Stimulated activated CD8-positive, alpha-beta memory T cell treated with anti-CD3 and anti-CD28 coated beads, Interleukin-4, amount 100 ng/mL, for 4 hours (primary cell): ENCODE measurements around the gene HAUS6.
"Not testable (repeated sequence)": the region's sequence is repeated elsewhere in the genome, so short reads cannot be mapped to it uniquely, and the experiment has no call there.

ENCODE experiments used
- DNase-seq, 2 donors: peaks; one replicate each; pipeline ENCODE4 v3.0.0-alpha.2; 2020; ENCODE audit warnings: low read depth in 2 of 2, low spot score in 1 of 2

HAUS6 gene, protein sequence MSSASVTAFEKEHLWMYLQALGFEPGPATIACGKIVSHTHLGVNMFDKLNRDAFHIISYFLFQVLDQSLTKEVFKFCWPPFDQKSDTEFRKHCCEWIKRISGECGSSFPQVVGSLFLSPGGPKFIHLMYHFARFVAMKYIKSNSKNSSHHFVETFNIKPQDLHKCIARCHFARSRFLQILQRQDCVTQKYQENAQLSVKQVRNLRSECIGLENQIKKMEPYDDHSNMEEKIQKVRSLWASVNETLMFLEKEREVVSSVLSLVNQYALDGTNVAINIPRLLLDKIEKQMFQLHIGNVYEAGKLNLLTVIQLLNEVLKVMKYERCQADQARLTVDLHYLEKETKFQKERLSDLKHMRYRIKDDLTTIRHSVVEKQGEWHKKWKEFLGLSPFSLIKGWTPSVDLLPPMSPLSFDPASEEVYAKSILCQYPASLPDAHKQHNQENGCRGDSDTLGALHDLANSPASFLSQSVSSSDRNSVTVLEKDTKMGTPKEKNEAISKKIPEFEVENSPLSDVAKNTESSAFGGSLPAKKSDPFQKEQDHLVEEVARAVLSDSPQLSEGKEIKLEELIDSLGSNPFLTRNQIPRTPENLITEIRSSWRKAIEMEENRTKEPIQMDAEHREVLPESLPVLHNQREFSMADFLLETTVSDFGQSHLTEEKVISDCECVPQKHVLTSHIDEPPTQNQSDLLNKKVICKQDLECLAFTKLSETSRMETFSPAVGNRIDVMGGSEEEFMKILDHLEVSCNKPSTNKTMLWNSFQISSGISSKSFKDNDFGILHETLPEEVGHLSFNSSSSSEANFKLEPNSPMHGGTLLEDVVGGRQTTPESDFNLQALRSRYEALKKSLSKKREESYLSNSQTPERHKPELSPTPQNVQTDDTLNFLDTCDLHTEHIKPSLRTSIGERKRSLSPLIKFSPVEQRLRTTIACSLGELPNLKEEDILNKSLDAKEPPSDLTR

DNA sequence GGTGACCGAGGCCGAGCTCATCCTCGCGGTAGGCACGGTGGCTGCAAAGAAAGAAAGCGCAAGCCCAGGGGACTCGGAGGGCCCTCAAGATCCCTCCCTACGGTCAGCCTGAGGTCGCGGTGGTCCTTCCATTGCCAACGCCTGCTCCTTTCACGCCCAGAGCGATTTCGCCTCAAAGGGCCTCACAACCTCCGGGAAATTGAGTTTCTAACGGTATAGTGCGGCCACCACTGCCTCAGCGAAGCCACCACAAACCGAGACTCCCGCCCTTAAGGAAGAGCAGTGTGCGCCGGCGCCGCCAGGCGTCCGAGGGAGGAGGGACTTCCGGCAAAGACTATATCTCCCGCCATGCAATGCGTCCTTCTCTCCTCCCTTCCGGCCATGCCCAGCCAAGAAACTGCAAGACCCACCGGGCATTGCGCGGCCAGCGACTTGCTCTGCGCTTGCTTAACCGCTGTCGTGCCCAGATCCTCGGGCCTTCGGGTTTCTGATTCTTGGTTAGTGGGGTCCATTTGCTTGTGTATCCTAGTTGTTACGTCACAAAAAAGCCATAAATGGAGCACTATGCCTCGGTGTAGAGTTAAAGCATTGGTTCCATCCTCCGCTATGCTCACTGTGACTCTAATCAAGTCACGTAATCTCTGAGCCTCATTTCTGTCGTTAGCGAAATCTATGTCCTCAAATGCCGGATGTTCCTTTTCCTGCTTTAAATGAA, at the start of gene HAUS6:
HAUS6 (minus strand) TSS at position 274 of the 715 bp plus-strand sequence; CDS start at position 21, 253 bp downstream.
- peak; percentile 56 to 88 for DNase-seq

DNA sequence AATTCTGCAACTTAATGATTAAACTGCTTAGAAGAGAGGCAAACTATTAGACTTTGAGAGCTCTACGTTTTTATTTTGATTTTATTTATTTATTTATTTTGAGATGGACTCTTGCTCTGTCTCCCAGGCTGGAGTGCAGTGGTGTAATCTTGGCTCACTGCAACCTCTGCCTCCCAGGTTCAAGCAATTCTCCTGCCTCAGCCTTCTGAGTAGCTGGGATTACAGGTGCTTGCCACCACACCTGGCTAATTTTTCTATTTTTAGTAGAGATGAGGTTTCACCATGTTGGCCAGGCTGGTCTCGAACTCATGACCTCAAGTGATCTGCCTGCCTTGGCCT, 49.4 kb upstream of the HAUS6 start:
- not testable (repeated sequence) for DNase-seq

DNA sequence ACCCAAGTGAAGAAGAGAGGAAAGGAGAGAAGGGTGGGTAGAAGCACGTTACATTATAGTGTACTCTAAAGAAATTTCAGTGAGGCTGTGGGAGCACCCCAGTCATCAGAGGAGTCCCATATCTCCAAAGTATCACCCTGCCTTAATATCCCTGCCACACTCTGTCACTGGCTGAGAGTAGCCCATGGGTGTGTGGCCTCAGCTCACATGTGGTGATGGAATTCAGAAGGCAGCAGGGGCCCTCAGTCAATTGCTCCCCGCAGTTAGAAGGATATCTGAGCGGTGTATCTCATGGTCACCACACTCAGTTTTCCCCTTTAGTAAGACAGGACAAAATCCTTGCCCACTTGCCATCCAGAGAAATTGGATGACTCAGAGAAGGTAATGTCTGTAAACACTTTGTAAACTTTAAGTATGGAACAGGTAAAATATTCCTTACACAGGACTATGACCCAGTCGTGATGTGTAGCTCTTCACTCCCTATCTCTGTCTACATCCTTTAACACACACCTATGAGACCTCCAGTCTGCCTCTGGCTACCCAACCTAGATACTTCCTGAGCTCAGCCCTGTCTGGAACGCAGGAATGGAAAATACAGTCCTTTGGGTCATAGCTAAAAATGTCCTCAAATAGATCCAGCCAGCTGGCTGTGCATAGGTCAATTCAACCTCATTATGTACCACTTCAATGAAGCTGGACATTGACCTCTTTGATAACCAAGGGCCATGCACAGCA, 48.9 kb upstream of the HAUS6 start:
- DNase-seq: no peak

DNA sequence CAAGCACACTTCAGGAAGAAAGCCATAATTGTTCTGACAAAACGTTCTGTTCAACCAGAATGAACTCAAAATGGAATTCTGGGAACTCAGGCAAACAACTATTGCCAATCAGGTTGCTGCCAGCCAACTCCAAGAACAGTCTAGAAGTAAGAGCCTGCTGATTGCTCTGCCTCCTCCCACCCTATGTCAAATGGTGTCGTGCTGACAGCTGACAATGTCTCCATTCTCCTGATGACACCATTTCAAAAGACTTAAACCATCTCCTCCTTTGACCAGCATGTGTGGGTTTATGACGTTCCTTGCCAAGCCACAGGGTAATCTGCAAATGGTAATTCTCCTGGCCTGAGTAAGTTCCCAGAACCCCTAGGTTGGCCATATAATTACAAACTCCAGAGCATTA, 46.5 kb upstream of the HAUS6 start:
- DNase-seq: no peak

DNA sequence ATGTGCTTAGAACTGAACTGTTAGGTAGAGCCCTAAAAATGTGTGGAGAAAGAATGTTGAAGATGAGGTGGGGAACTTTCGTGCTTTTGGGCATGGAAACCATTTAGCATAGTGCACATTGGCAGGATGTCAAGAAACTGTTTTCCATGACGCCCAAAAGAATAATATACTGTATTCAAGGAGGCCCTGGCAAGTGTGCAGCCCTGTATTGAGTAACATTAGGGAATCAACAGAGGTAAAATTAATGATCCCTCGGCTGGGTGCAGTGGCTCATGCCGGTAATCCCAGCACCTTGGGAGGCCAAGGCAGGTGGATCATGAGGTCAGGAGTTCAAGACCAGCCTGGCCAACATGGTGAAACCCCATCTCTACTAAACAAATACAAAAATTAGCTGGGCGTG, 45.5 kb upstream of the HAUS6 start:
- no peak for DNase-seq

DNA sequence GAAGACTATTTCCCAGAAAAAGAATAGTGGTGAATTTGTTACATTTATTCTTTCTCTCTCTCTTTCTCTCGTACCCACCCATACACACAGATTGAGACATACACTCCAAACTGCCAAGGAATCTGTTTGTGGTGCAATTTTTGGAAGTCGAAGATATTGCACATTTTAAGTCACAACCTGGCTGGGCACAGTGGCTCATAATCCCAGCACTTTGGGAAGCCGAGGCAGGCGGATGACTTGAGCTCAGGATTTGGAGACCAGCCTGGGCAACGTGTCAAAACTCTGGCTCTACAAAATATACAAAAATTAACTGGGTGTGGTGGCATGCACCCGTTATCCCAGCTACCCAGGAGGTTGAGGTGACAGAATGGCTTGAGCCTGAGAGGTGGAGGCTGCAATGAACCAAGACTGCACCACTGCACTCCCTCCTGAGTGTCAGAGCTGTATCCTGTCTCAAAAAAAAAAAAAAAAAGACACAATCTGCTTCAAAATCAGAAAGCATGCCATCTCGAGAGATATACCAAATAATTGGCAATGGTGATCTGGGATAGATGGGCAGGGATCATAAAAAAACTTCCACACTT, 43.8 kb upstream of the HAUS6 start:
- no peak for DNase-seq

DNA sequence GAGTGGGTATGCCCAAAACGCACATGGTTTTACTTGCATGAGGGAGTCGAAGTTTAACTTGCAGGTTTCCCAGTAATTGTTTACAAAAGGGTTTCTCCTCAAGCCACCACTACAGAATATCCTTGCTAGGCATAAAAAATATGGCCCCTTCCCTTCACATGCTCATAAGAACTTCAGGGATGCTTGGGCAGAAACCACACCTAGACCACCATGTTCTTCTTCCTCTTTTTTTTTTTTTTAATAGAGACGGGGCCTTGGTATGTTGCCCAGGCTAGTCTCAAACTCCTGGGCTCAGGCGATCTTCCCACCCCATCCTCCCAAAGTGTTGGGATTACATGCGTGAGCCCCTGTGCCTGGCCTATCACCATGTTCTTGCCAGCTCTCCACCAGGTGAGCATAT, 43.2 kb upstream of the HAUS6 start:
- no peak for DNase-seq

DNA sequence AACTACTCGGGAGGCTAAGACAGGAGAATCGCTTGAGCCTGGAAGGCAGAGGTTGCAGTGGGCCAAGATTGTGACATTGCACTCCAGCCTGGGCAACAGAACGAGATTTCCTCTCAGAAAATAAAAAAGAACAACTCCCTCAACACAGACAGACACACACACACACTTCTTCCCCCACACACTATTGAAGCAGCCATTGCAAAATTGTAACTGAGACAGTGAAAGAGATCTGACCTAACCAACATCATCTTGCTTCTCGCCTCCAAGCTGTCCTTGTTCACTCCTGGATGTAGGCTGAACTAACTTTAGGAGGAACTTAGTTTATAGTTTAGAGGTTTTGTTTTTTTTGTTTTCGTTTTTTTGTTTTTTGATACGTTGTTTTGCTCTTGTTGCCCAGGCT, 37.6 kb upstream of the HAUS6 start:
- no peak for DNase-seq

DNA sequence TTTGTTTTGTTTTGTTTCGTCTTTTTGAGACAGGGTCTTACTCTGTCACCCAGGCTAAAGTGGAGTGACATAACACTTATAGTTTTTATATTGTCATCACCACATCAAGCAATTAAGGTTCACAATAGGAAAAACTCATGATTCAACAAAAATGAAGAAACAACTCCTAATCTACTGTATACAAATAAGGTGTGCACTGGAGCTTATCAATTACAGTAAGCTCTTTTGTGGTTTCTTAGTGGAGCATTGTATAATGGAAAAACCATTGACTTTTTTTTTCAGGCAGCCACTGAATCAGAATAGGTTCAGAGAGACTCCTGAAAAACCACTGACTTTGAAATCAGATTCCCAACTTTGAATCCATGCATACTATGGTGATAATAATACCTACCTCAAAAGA, 35.4 kb upstream of the HAUS6 start:
- no peak for DNase-seq

DNA sequence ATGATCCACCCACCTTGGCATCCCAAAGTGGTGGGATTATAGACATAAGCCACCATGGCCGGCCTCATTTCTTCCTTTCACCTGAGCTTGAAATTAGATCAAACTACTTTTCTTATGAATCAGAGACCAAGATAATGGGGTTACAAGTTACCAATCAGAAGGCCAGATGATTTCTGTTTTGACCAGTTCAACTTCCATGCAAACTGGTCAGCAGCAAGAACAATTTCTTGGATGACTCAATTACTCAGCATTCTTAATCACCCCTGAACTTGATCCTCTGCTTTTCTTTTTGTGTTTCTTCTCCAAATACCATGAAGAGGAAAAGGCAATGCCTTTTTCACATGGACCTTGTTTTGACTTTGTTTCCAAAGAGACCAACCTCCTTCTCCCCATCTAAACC, 34.6 kb upstream of the HAUS6 start:
- DNase-seq: no peak

DNA sequence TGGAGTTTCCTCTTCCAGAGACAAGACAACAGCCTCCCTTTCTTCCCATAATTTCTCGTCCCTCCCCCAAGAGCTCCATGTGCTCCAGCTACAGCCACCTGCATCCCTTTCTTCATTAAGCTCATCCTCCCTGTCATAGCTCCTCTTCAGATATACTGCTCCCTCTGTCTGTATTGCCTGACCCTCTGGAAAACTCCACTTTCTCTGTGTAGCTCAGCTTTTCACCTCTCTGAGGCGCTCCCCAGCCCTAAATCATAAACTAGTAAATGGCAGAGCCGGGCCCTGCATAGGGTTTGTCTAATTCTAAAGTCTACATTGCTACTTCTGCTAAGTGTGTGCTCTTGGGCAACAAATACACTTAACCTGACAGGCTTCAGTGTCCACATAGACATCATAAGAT, 33.4 kb upstream of the HAUS6 start:
- DNase-seq: no peak

DNA sequence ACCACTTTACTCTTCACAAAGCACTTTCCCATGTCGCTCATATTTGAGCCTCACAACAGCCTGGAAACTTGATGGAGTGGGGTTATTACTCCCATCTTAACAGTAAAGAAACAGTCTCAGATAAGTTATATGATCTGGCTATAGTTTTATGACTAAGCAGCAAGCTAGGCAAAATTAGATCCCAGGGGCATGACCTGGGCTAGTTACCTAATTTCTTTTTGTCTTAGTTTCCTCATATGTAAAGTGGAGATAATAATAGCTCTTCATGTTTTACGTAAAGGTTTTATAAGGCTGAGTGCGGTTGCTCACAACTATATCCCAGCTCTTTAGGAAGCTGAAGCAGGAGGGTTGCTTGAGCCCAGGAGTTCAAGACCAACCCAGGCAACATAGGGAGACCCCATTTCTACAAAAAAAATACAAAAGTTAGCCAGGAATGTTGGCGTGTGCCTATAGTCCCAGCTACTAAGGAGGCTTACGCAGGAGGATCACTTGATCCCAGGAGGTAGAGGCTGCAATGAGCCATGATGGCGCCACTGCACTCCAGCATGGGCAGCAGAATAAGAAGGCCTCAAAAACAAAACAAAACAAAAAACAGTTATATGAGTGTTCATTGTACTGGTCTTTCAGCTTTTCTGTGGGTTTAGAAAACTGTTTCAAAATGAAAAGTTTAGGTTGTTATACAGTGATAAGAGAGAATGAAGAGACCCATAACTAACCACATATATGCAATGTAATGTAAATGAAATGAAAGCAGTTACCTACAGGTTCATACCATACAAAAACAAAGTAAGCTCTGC, 31.0 kb upstream of the HAUS6 start:
- DNase-seq: no peak

DNA sequence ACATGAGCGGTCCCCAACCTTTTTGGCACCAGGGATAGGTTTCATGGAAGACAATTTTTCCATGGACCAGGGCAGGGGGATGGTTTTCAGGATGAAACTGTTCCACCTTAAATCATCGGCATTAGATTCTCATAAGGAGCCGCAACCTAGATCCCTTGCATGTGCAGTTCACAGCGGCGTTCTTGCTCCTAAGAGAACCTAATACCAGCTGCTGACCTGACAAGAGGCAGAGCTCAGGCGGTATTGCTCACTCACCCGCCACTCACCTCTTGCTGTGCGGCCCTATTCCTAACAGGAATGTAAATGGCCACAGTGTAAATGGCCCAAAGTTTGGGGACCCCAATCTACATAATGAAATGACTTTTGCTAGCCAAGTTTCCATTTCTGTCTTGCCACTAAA, 27.7 kb upstream of the HAUS6 start:
- DNase-seq: no peak

DNA sequence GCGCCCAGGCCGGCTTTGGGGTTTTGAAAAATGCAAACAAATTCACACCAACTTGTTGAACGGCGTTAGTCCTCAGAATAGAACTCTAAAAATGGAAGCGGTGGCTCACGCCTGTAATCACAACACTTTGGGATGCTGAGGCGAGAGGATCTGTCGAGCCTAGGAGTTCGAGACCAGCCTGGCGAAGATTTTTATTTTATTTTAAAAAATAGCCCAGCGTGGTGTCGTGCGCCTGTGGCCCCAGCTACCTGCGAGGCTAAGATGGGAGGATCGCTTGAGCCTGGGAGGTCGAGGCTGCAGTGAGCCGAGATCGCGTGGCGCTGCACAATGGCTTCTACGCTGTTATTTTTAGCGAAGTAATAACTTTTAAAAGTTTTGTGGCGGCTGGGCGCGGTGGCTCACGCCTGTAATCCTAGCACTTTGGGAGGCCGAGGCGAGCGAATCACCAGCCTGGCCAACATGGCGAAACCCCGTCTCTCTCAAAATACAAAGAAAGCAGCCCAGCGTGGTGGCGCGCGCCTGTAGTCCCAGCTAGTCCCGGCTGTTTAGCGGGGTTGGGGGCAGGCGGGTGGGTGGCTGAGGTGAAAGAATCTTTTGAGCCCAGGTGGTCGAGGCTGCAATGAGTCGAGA, 25.3 kb upstream of the HAUS6 start:
- DNase-seq: no peak

DNA sequence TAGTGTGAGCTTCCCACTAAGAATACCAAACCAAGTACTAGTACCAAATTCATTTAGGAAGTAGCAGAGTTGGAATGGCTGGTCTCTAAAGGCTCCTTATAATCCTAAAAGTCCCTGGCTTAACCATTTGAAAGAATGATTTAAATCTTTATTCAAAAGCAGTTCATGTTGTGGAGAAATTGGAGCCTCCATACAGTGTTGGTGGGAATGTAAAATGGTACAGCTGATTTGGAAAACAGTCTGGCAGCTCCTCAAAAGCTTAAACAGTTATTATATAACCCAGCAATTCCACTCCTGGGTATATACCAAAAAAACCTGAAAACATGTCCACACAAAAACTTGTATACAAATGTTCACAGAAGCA, 21.7 kb upstream of the HAUS6 start:
- no peak for DNase-seq

DNA sequence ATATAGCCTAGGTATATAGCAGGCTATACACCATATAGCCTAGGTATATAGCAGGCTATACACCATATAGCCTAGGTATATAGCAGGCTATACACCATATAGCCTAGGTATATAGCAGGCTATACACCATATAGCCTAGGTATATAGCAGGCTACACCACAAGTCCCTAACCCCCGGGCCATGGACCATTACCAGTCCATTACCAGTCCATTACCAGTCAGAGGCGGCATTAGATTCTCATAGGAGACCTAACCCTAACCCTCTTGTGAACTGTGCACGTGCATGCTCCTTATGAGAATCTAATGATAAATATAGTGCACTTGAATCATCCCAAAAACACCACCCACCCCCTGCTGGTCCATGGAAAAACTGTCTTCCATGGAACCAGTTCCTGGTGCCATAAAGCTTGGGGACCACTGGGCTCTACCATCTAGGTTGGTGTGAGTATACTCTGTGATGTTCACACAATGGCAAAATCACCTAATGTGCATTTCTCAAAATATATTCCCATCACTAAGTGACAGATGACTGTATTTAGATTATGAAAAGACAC, 19.9 kb upstream of the HAUS6 start:
- no peak for DNase-seq

DNA sequence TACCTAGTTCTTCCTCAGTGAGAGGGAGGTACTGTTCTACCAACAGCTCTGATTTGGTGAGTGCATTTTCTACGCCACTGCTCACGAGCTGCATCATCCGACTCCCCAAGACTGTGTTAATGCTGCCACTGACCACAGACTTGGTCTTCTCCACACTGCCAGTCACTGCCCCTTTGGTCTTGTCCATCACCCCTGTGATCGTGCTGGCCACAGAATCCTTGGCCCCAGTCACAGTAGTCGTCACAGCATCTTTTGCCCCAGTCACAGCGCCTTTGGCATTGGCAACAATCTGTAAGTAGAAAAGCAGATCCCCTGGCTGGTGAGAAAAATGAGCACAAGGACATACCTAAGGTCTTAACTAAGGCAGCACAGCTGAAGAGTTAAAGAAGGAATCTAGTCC, 18.2 kb upstream of the HAUS6 start:
- DNase-seq: no peak

DNA sequence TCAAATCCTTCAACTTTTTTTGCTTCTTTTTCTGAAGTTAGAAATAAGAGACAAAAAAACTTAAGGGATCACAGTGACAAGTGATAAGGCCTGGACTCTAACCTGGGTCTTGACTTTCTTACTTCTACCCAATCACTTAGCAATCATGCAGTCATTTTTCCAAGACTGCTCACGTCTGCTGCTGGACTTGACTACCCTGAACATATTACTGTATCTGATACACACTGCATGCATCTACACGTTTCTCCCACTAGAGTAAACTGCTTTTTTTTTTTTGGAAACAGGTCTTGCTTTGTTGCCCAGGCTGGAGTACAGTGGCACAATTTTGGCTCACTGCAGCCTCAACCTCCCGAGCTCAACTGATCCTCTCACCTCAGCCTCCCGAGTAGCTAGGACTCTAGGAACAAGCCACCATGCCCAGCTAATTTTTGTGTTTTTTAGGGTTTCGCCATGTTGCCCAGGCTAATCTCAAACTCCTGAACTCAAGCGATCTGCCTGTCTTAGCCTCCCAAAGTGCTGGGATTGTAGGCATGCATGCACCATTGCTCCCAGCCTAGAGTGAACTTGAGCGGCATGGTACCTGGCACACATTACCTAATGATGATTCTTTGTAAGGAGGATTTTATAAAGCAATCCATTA, 17.2 kb upstream of the HAUS6 start:
- no peak for DNase-seq

DNA sequence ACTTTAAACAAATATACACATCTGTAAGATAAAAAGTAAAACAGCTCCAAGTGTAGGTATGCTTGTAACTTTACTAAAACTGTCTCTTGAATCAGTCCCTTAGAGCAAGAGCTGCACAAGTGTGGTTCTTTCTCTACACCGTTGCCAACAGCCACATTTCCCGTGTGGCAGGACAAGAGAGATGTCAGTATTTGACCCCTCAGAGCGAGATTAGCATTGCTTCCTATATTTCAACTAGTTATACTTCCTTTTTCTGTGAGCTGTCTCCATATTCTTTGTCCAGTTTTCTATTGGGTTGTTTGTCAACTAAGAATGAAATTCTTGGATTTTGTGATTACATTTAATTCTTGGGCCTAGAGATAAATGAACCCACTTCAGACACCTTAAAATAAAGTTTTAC, 16.5 kb upstream of the HAUS6 start:
- DNase-seq: no peak
